ENCODE data around the gene SURF2.

GRCh38 chr9:133405508-133406438 is 49.4 kb downstream of the SURF2 start:
- TF ChIP-seq CTCF (IDR thresholded peaks at IDR 0.05) (no peak), POLR2AphosphoS5 (IDR thresholded peaks at IDR 0.05) (no peak)

All from upper lobe of left lung (tissue), 4 donors.